Breast epithelium (tissue), 3 donors: ENCODE results near the gene SALL2.

ENCODE experiments used
- POLR2A ChIP-seq: fragments of 450-650 bp; IDR thresholded peaks from one replicate; pipeline ENCODE4 v1.6.1; 2016; ENCODE audit warnings: antibody characterized with exemption, mild to moderate bottlenecking, moderate library complexity
- POLR2AphosphoS5 ChIP-seq, 3 donors: sonication (generic); formaldehyde crosslinking; IDR thresholded peaks; one replicate each; pipeline ENCODE4 v1.6.1; 2017; ENCODE audit warnings: antibody characterized with exemption in 3 of 3
- TF ChIP-seq, protein P1 (sequence below), 3 donors: fragments of 450-650 bp; IDR thresholded peaks; one replicate each; pipeline ENCODE4 v1.5.1; 2016 to 2017; ENCODE audit warnings: antibody characterized with exemption in 3 of 3, mild to moderate bottlenecking in 3 of 3, moderate library complexity in 3 of 3

DNA sequence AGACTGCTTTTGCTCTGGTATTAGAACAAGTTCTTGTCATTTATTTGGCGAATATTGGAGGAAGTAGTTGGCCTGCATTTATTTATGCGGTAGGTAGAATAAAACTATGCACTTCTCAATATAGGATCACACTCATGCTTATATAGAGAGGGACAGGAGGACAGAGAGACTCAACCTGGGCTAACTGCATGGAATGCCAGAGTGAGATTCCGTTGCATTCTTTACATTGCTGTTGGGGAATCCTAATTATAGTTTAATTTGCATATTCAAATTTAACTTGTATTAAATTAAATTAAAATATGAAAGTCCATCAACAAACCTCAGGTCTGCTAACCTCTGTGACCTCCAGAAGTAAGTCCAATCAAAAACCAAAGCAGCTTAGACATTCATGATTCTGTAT, 27.1 kb upstream of the SALL2 start:
- TF ChIP-seq, protein P1, sequence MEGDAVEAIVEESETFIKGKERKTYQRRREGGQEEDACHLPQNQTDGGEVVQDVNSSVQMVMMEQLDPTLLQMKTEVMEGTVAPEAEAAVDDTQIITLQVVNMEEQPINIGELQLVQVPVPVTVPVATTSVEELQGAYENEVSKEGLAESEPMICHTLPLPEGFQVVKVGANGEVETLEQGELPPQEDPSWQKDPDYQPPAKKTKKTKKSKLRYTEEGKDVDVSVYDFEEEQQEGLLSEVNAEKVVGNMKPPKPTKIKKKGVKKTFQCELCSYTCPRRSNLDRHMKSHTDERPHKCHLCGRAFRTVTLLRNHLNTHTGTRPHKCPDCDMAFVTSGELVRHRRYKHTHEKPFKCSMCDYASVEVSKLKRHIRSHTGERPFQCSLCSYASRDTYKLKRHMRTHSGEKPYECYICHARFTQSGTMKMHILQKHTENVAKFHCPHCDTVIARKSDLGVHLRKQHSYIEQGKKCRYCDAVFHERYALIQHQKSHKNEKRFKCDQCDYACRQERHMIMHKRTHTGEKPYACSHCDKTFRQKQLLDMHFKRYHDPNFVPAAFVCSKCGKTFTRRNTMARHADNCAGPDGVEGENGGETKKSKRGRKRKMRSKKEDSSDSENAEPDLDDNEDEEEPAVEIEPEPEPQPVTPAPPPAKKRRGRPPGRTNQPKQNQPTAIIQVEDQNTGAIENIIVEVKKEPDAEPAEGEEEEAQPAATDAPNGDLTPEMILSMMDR (IDR thresholded peaks at IDR 0.05): no peak
- no peak for TF ChIP-seq POLR2A
- no peak for TF ChIP-seq POLR2AphosphoS5 (IDR thresholded peaks at IDR 0.05)
